GM19467 (cell line): ENCODE results near the gene DTNB.

ENCODE experiments used
- ATAC-seq: cut with Tn5 transposase; IDR thresholded peaks from one replicate; pipeline ENCODE4 v1.9.1; 2021; ENCODE audit warnings: mild to moderate bottlenecking, moderate library complexity; ENCODE audit not compliant: unreplicated experiment

Gene DTNB

GRCh38 chr2:25349397-25349796 is 324.0 kb downstream of the DTNB start:
- no peak for ATAC-seq

- ATAC-seq: no peak
Measured at GRCh38 chr2:25347846-25348245, 325.5 kb downstream of the DTNB start.

- ATAC-seq: no peak
Measured at GRCh38 chr2:25347205-25347815, 326.1 kb downstream of the DTNB start.

GRCh38 chr2:25343187-25343825 is 330.1 kb downstream of the DTNB start:
- ATAC-seq: no peak

- ATAC-seq: peak; percentile 76
Measured at GRCh38 chr2:25342372-25343186, 330.8 kb downstream of the DTNB start.

- peak; percentile 32 for ATAC-seq
Measured at GRCh38 chr2:25341753-25342371, 331.5 kb downstream of the DTNB start, which contains the start of gene DNMT3A. DNMT3A (minus strand) TSS chr2:25341925; CDS start chr2:25313984, 27,941 bp downstream.

GRCh38 chr2:25341011-25341727 is 332.2 kb downstream of the DTNB start:
- ATAC-seq: peak; percentile 21

GRCh38 chr2:25340181-25340921 is 333.0 kb downstream of the DTNB start:
- ATAC-seq: no peak

GRCh38 chr2:25339791-25340180 is 333.6 kb downstream of the DTNB start:
- ATAC-seq: no peak

GRCh38 chr2:25339211-25339674 is 334.1 kb downstream of the DTNB start:
- no peak for ATAC-seq

GRCh38 chr2:25338401-25338800 is 335.0 kb downstream of the DTNB start:
- no peak for ATAC-seq

- no peak for ATAC-seq
Measured at GRCh38 chr2:25337891-25338290, 335.5 kb downstream of the DTNB start.

- no peak for ATAC-seq
Measured at GRCh38 chr2:25337276-25337675, 336.1 kb downstream of the DTNB start.

- ATAC-seq: no peak
Measured at GRCh38 chr2:25336383-25336841, 337.0 kb downstream of the DTNB start.

GRCh38 chr2:25335971-25336370 is 337.4 kb downstream of the DTNB start:
- ATAC-seq: no peak

- ATAC-seq: no peak
Measured at GRCh38 chr2:25335204-25335603, 338.2 kb downstream of the DTNB start.

GRCh38 chr2:25334482-25334881 is 338.9 kb downstream of the DTNB start:
- no peak for ATAC-seq

- no peak for ATAC-seq
Measured at GRCh38 chr2:25333981-25334380, 339.4 kb downstream of the DTNB start.

GRCh38 chr2:25332571-25332970 is 340.8 kb downstream of the DTNB start:
- ATAC-seq: no peak
